HTR-8/SVneo (cell line): Measurements from ENCODE around the gene CCER1.

Experiments
- DNase-seq: peaks from one replicate; pipeline ENCODE4 v3.0.0; 2011; ENCODE audit warnings: low spot score, mixed read lengths; ENCODE audit not compliant: insufficient read length
- FAIRE-seq: peaks from 2 replicates; lab custom pipeline; 2011; peaks lifted over from hg19 to GRCh38; lab: Jason Lieb, UNC

Gene CCER1

DNA sequence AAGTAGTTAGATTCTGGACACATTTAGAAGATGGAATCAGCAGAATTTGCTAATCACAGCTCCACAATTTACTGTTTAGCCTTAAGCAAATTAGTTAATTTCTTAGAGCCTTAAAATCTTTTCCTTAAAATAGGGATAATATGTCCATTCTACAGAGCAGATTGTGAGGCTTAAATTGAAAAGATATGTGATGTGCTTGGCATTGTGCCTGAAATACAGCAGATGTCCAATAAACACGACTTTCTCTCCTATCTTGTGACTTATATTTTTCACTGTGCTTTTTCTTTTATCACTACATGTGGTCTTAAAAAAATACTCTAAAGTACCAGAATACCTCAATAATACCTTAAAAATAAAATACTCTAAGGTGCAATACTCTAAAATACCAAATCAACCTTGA is 30.6 kb downstream of the CCER1 start:
- no peak for FAIRE-seq
- DNase-seq, result no peak

DNA sequence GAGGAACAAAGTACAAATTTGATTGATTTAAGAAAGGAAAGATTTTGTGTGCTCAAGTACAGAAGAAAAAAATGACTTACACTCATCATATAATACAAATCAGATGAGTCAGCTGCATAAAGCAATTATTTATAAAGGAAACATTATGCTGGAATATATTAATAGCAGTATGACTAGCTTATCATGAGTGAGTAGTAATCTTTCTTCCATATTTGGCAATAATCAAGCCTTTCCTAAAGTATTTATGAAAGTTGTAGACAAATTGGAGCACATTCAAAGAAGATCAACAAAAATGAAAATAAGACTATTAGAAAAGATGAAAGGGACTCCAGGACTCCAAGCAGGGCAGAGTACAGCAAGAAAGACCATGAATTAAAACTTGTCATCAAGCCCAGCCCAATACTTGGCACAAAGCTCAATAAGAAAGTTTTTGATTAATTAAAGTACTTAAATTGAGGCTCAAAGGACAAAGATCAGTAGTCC is 32.8 kb downstream of the CCER1 start:
- FAIRE-seq (no peak), DNase-seq (no peak)

DNA sequence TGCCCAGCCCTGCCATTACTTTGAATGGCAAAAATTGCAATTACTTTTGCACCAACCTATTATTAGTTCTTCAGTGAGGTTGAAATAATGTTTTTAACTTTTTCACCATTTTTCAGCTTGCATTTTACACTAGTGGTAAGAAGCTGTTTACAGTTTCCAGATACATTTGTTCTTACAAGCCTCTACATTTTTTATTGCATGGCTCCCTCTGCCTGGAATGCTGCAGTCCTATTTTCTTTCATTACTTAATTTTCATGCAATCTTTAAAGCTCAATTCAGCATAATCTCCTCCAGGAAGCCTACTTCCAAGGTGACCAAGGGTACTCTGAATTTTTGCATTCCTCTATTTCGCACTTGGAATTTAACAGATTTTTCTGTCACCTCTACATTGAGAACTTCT is 33.4 kb downstream of the CCER1 start:
- DNase-seq (no peak), FAIRE-seq (no peak)

DNA sequence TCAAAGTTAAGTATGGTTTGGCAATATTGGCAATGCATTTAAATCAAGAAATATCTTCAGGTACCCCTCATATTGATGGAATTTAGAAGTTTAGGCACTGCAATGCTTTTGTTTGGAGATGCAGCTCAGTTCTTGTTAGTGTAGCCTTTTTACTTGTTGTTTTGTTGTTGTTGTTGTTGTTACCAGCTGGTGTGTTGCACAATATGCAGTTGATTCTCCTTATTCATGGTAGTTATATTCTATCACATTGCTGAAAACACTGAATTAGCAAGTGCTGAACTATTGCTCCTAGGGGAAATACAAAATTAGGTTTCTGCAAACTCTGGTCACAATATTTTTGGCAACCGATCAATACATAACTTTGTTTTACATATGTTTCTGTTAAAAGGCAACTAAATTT is 34.8 kb downstream of the CCER1 start:
- DNase-seq (no peak), FAIRE-seq (peak; percentile 31)

DNA sequence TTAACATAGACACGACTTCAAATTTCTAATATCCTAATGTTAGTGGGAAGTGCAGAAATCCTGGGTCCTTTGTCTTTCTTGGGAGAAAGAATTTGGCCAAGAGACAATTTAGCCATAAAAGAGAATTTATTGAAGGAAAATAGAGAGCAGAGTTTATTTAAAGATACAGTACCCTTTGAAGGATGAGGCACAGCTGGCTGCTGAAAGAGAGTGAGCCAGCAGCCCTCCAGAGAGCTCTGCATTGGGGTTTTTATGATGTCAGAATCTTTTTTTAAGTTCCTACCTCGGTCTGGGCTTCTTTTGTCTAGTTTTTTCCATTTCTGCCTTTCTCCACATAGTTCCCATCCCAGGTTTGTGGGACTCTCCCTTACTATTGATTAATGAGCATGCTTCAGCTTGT is 37.5 kb downstream of the CCER1 start:
- DNase-seq, result no peak
- no peak for FAIRE-seq

DNA sequence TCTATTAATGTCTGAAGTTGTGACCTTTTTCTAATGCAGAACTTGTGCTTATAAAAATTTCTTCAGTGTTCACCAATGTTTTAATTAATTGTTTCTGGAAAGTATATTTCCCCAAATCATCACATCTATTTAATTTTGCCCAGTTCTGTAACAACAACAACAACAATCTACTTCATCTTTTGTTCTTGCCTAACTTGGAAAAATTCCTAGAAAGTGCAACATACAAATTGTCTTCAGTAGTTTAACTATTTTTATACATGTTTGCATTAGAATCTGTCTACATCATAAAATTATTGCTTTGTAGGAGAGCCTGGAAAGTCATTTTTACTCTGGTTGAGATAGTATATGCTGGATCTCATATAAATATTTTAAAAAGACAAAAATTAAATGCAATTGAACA is 38.5 kb downstream of the CCER1 start:
- DNase-seq (no peak), FAIRE-seq (no peak)

DNA sequence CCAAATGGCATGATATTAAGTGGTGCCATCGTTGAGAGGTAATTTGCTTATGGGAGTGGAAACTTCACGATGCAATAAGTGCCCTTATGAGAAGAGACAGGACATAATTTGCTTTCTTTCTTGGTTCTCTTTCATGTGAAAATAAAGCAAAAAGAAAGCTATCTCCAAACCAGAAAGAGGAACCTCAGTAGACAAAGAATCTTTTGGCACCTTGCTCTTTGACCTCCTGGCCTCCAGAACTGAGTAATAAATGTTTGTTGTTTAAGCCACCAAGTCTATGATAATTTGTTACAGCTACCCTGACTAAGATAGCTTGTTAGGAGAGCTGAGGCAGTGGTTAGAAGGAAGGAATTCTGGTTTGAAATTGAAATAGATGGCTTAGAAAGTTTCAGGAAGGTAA is 39.6 kb downstream of the CCER1 start:
- FAIRE-seq (no peak), DNase-seq (no peak)

DNA sequence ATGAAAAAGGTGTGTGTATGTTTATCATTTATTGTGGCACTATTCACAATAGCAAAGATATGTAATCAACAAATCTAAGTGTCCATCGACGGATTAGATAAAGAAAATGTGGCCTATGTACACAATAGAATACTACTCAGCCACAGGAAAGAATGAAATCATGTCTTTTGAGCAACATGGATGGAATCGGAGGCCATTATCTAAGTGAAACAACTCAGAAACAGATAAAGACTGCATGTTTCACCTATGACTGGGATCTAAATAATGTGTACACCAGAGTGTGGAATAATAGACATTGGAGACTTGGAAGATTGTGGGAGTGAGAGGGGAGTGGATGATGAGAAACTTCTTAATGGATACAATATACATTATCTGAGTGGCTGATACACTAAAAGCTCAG is 44.0 kb downstream of the CCER1 start:
- DNase-seq (no peak), FAIRE-seq (no peak)

DNA sequence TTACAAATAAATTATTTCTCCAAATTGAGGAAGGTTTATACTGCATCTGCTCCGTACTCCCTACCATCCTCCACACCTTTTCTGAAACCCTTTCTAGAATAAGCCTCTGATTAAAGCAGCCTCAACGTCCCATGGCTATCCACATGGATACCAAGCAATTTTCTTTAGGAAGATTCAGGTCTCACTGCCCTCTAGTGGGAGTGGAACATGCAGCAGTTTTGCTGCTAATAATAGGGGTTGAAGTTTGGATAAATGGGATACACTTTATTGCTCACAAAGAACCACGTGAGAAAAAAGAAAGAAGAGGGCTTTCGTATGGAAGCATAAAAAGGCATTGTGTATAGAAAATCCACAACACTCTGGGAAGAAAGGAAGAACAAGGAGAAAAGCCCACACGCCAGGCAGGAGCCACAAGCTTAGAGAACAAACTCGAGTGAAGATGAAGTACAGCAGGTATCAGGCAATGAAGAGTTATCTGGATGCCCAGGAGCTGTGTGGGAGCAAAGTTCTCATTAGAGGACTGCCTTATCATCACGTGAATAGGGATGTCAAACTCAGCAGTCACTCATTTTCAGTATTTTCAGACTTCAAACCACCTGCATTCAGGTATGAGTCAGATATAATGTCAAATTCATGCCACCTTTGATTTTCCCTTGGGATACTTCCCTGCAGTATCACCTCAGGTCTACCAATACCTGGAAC is 45.8 kb downstream of the CCER1 start:
- DNase-seq (peak; percentile 29), FAIRE-seq (no peak)

DNA sequence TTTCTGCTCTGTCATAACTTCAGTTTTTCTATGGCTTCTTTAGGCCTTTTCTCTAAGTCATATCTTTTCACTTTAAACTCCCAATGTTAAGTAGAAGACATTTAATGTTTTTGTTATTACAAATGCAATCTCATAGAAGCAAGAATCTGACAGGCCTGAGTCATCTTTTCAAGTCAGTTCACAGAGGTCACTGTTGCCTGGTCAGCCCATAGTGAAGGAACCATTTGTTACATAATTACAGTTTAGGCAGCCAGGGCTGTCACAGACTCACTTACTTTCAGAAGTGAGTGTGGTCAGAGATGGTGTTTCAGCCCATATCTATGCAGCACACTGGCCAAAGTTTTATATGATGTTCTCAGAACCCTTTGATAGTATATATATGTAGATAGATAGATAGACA is 46.5 kb downstream of the CCER1 start:
- FAIRE-seq, result no peak
- DNase-seq, result peak; percentile 12

DNA sequence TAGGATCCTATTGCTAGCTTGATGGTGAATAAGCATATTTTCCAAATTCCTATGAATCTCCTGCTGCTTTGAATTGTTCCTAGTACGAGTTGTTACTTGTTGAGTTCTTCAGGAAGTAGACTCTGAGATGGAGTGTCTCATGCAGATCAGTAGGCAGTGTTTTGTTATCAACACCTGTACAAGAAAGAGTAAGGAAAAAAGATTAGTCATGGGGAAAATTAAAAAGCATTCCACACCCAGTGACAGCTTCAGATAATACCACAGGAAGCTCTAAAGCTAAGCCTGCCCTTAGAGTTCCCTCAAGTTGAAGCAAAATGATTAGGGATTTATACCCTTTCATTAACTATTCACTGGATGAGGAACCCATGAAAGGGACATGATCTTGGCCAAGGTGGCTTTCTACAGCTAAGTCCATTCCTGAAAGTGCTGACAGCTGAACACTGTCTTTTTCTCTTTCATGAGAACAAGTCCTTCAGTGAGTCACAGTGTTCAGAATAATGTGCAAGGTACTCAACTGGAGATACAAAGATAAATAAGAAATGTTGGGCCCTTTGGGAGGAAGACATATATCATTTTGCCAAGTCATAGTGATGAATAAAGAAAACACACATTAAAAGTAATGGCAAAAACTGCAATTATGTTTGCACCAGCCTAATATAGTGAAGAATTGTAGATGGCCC is 49.1 kb downstream of the CCER1 start:
- DNase-seq (no peak), FAIRE-seq (no peak)

DNA sequence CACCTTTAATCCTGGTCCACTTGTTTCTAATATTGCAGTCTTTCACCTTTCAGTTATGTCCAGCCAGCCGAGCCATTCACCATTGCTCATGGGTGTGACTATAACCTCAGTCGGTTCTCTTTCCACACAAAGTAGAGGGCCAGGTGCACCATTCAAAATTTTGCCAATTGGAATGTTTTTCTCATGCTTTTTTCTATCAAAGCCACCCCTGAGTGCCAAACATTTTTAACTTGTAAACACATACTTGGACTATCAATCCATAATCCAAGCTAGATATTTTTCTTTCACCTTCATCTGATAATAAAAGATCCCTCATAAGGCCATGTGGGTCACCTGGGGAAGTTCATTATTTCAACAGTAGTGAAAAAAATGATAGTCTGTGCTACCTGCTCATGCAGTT is 52.4 kb downstream of the CCER1 start:
- FAIRE-seq (no peak), DNase-seq (no peak)
